HepG2 (cell line): ENCODE results near the gene SLA2. TPM values are rescaled to one million over a fixed set of nuclear protein-coding genes. Genes with fewer than 3 reads are reported as not detected.
"Not testable (repeated sequence)": the region's sequence is repeated elsewhere in the genome, so short reads cannot be mapped to it uniquely, and the experiment has no call there.

Experiments used
- ATAC-seq: fragments of 200-7000 bp; cut with Tn5 transposase; 3 replicates; pipeline ENCODE4 v1.9.1; 2020; ENCODE audit warnings: mild to moderate bottlenecking, moderate library complexity
- BruUV-seq: library from RNA; stranded (reverse); fragments of 400-500 nt; replicated peaks from 2 replicates; lab custom pipeline; 2021; lab: Mats Ljungman, UMichigan
- CTCF ChIA-PET: fragments of 300-600 bp; formaldehyde crosslinking; extraction: SDS; loops from one replicate; lab custom pipeline; 2021; ENCODE audit warnings: low total read pairs, inconsistent platforms, low intra/inter-chr PET ratio; lab: Yijun Ruan, JAX
- POLR2A ChIA-PET: fragments of 350-600 bp; sonication (Branson Sonifier 250); formaldehyde crosslinking; loops from one replicate; lab custom pipeline; 2020; ENCODE audit warnings: antibody characterized with exemption, inconsistent platforms; lab: Yijun Ruan, JAX
- DNase-seq: peaks from one replicate; pipeline ENCODE4 v3.0.0-alpha.2; 2015; ENCODE audit warnings: low spot score
- FAIRE-seq: peaks from 3 replicates; lab custom pipeline; 2011; peaks lifted over from hg19 to GRCh38; lab: Jason Lieb, UNC
- H2AFZ ChIP-seq: one replicate; pipeline ENCODE4 v1.6.1; 2011; ENCODE audit warnings: low read length, inconsistent platforms
- H3K27ac ChIP-seq: fragments of 300-600 bp; 3 replicates; pipeline ENCODE4 v1.8.0; 2011; ENCODE audit warnings: mixed run types, mild to moderate bottlenecking, mixed read lengths, low read length, inconsistent platforms; ENCODE audit not compliant: insufficient read depth; ENCODE audit errors: extremely low read length
- H3K27me3 ChIP-seq, 2 experiments: fragments of 200-600 bp in 1 of 2; 2 replicates in 1 of 2; 3 replicates in 1 of 2; pipeline versions ENCODE4 v1.6.0 to v1.8.0; 2011; ENCODE audit warnings: low read length in 2 of 2, mild to moderate bottlenecking in 2 of 2, moderate library complexity in 2 of 2, inconsistent platforms in 1 of 2; ENCODE audit not compliant: insufficient read depth in 2 of 2, control insufficient read depth in 1 of 2
- H3K36me3 ChIP-seq, 2 experiments: fragments of 200-600 bp in 1 of 2; replicated peaks in 1 of 2; 2 replicates in 1 of 2; 3 replicates in 1 of 2; pipeline versions ENCODE4 v1.5.1 to v1.8.0; 2011; ENCODE audit warnings: low read length in 2 of 2, inconsistent platforms in 1 of 2; ENCODE audit not compliant: insufficient read depth in 2 of 2, control insufficient read depth in 1 of 2
- H3K4me1 ChIP-seq: 2 replicates; pipeline ENCODE4 v1.5.1; 2012; ENCODE audit warnings: low read length, inconsistent platforms; ENCODE audit not compliant: insufficient read depth
- H3K4me2 ChIP-seq: 2 replicates; pipeline ENCODE4 v1.6.0; 2011; ENCODE audit warnings: low read depth, low read length, inconsistent platforms
- H3K4me3 ChIP-seq, 3 experiments: fragments of 200-600 bp in 1 of 3; sonication (generic), shearing (Covaris generic) in 1 of 3; replicated peaks in 1 of 3; 2 replicates each; pipeline ENCODE4 v1.5.1; 2011 to 2016; ENCODE audit warnings: low read length in 3 of 3, inconsistent platforms in 2 of 3, low read depth in 2 of 3, mild to moderate bottlenecking in 2 of 3, control low read depth in 1 of 3, mixed read lengths in 1 of 3; ENCODE audit not compliant: insufficient read depth in 1 of 3
- H3K79me2 ChIP-seq: one replicate; pipeline ENCODE4 v1.6.1; 2011; ENCODE audit warnings: low read length, inconsistent platforms; ENCODE audit not compliant: insufficient read depth
- H3K9ac ChIP-seq: 2 replicates; pipeline ENCODE4 v1.6.0; 2011; ENCODE audit warnings: mild to moderate bottlenecking, low read depth, low read length, inconsistent platforms; ENCODE audit not compliant: insufficient read depth
- H3K9me3 ChIP-seq: 2 replicates; pipeline ENCODE4 v1.5.1; 2012; ENCODE audit warnings: mild to moderate bottlenecking, low read length
- H4K20me1 ChIP-seq: 2 replicates; pipeline ENCODE4 v1.6.0; 2011; ENCODE audit warnings: inconsistent platforms, mild to moderate bottlenecking, low read length, moderate library complexity; ENCODE audit not compliant: insufficient read depth
- ASH2L ChIP-seq: fragments of 300-600, 200-600 bp; sonication (generic); IDR thresholded peaks from 2 replicates; pipeline ENCODE4 v1.7.0; 2017; ENCODE audit warnings: low read depth, mild to moderate bottlenecking, moderate library complexity, mixed read lengths, low read length; ENCODE audit not compliant: insufficient read length
- CREBL2 ChIP-seq: sonication (generic); formaldehyde crosslinking; IDR thresholded peaks from 2 replicates; pipeline ENCODE4 v1.8.1; 2023; ENCODE audit warnings: missing genetic modification reagents, mild to moderate bottlenecking, borderline replicate concordance
- ELF4 ChIP-seq: sonication (generic); formaldehyde crosslinking; IDR thresholded peaks from 2 replicates; pipeline ENCODE4 v1.5.0; 2020; ENCODE audit warnings: missing genetic modification reagents, mild to moderate bottlenecking, moderate library complexity, borderline replicate concordance
- FOXM1 ChIP-seq: sonication (generic); formaldehyde crosslinking; IDR thresholded peaks from 2 replicates; pipeline ENCODE4 v1.5.0; 2020; ENCODE audit warnings: missing genetic modification reagents
- MAFF ChIP-seq: IDR thresholded peaks from 2 replicates; pipeline ENCODE4 v1.6.1; 2011; ENCODE audit warnings: low read depth, low read length, improper control_type of control experiment
- MAFK ChIP-seq, 2 experiments: IDR thresholded peaks in 1 of 2; conservative IDR thresholded peaks in 1 of 2; 2 replicates each; pipeline ENCODE4 v1.6.1; 2011; ENCODE audit warnings: improper control_type of control experiment in 2 of 2, low read length in 2 of 2
- NCOA5 ChIP-seq: sonication (generic); formaldehyde crosslinking; IDR thresholded peaks from 2 replicates; pipeline ENCODE4 v1.4.0; 2020; ENCODE audit warnings: missing genetic modification reagents
- NFE2L2 ChIP-seq: fragments of 150-350 bp; IDR thresholded peaks from 2 replicates; pipeline ENCODE4 v1.6.1; 2014; ENCODE audit warnings: low read length
- POLR2A ChIP-seq, 2 experiments: IDR thresholded peaks; 2 replicates each; pipeline ENCODE4 v1.6.1; 2011; ENCODE audit warnings: low read depth in 2 of 2, low read length in 2 of 2, mild to moderate bottlenecking in 1 of 2, moderate library complexity in 1 of 2; ENCODE audit not compliant: insufficient read depth in 1 of 2
- RBM22 ChIP-seq: fragments of 200-400 bp; formaldehyde crosslinking; optimal IDR thresholded peaks from 2 replicates; pipeline ENCODE3; 2017; ENCODE audit warnings: mild to moderate bottlenecking, low read length, moderate library complexity
- SOX13 ChIP-seq, 3 experiments: fragments of 450-650 bp in 1 of 3; sonication (generic) in 1 of 3; formaldehyde crosslinking in 1 of 3; IDR thresholded peaks in 2 of 3; conservative IDR thresholded peaks in 1 of 3; 2 replicates each; pipeline versions ENCODE4 v1.5.0 to v1.6.1; 2016 to 2020; ENCODE audit warnings: antibody characterized with exemption in 1 of 3, mild to moderate bottlenecking in 1 of 3, missing compliant biosample characterization in 1 of 3, missing genetic modification reagents in 1 of 3, moderate library complexity in 1 of 3
- YY1 ChIP-seq: IDR thresholded peaks from 2 replicates; pipeline ENCODE4 v1.6.1; 2011; ENCODE audit warnings: low read length, low read depth, moderate library complexity, mild to moderate bottlenecking; ENCODE audit not compliant: insufficient read depth, insufficient replicate concordance
- ZFP36L1 ChIP-seq: sonication (generic); formaldehyde crosslinking; IDR thresholded peaks from 2 replicates; pipeline ENCODE4 v1.8.0; 2022; ENCODE audit warnings: mild to moderate bottlenecking, missing genetic modification reagents, moderate library complexity
- ZNF414 ChIP-seq: sonication (generic); formaldehyde crosslinking; IDR thresholded peaks from 2 replicates; pipeline ENCODE4 v1.5.0; 2020; ENCODE audit warnings: missing genetic modification reagents
- ZNF770 ChIP-seq: sonication (generic); formaldehyde crosslinking; IDR thresholded peaks from 2 replicates; pipeline ENCODE4 v1.5.0; 2020; ENCODE audit warnings: mild to moderate bottlenecking, missing genetic modification reagents
- WGBS: methylation state at CpG from one replicate; pipeline ENCODE4 v1.1.6; 2017; ENCODE audit warnings: low lambda C conversion rate; 5-methylcytosine and 5-hydroxymethylcytosine counted together
- in situ Hi-C: cut with HindIII; loops from 2 replicates; pipeline ENCODE4 v1.10.0; 2017; ENCODE audit warnings: low pct_unique_long_range_greater_than_20kb; ENCODE audit not compliant: extremely low pct_ligation_motif_present
- intact Hi-C: fragments of 100-400 bp; cut with micrococcal nuclease; formaldehyde crosslinking; loops from one replicate; pipeline ENCODE4 v1.10.0; 2022; ENCODE audit not compliant: unreplicated experiment
- polyA plus RNA-seq, 8 experiments: library from polyadenylated mRNA; depleted of rRNA in 3 of 8; stranded (reverse) in 7 of 8; unstranded in 1 of 8; fragments of >200 nt; fragmentation: Illumina TruSeq in 4 of 8; extraction: Trizol in 4 of 8; gene quantifications; 2 replicates each; pipeline versions ENCODE4 v1.2.1 to v1.2.3, GENCODE V29; 2011 to 2016; ENCODE audit warnings: low read depth in 4 of 8, missing spikeins in 1 of 8, mixed read lengths in 1 of 8; ENCODE audit not compliant: insufficient read depth in 1 of 8
- total RNA-seq, 5 experiments: library from RNA; depleted of rRNA; stranded (reverse); fragments of >200 nt; fragmentation: Illumina TruSeq; extraction: Trizol; gene quantifications; 2 replicates each; pipeline ENCODE4 v1.2.3, GENCODE V29; 2016; ENCODE audit warnings: low read depth in 1 of 5

SLA2 gene
- total and polyA plus RNA-seq, 2 of the 13 experiments (the other 11 are each of a cell fraction or from before 2014, with no cell fraction given): 1.6 to 3.6 TPM

- H2AFZ ChIP-seq: no peak overlapping the region
- intact Hi-C loops: loop anchor here (1.0 kb wide), 2 partner anchors 21 to 143 kb away; no protein-coding TSS in a partner anchor
- 88% methylated on average over 5 of the region's 5 CpGs for WGBS
- H3K4me2 ChIP-seq: no peak overlapping the region
- no peak overlapping the region for H3K27ac ChIP-seq
- no peak overlapping the region for H3K4me3 ChIP-seq
- H4K20me1 ChIP-seq: 0 out of 2 replicates have a peak, but pooled peaks cover 2% of the 10 kb centered on the region
- ATAC-seq (no peak), FAIRE-seq (no peak), DNase-seq (no peak)
- peaks cover 18% of the 10 kb centered on the region for H3K4me1 ChIP-seq
- peaks cover 19% of the 10 kb centered on the region for H3K79me2 ChIP-seq
- H3K27me3 ChIP-seq: no peaks in the 10 kb centered on the region; a peak in 1 of 5 replicates
- ChIA-PET CTCF (interaction anchor here (1.6 to 2.6 kb wide), 3 partner anchors 21 to 162 kb away, joined by 3 to 20 read pairs (median 20); partner anchors contain the start of gene DSN1), POLR2A (interaction anchor here (0.7 to 2.5 kb wide), 5 partner anchors 13 to 87 kb away, joined by 3 to 13 read pairs (median 6); no protein-coding TSS in a partner anchor)
- H3K9ac ChIP-seq: no peak overlapping the region
- in situ Hi-C loops: loop anchor here (5.0 kb wide), 1 partner anchor 141 kb away; no protein-coding TSS in a partner anchor
- peak; percentile 83 for TF ChIP-seq RBM22
- TF ChIP-seq SOX13 (IDR thresholded peaks at IDR 0.05): no peak
- 0 out of 4 replicates have a peak, but pooled peaks of 1 of the 2 experiments have one; percentile 56 for TF ChIP-seq SOX13 (CRISPR knock-in tag; conservative IDR thresholded peaks at IDR 0.05 in 1 of 2, IDR thresholded peaks at IDR 0.05 in 1 of 2)
- TF ChIP-seq NCOA5 (CRISPR knock-in tag): 0 out of 2 replicates have a peak, but pooled peaks have one; percentile 7
- TF ChIP-seq ZFP36L1 (CRISPR knock-in tag): no peak
- peak; percentile 33 to 66; a peak in 3 of 4 replicates for TF ChIP-seq POLR2A (IDR thresholded peaks at IDR 0.05; ENCODE audit: insufficient read depth in 1 of 2, low read depth in 2 of 2, low read length in 2 of 2)
- TF ChIP-seq CREBL2 (CRISPR knock-in tag): no peak
- no peak for TF ChIP-seq FOXM1
- H3K36me3 ChIP-seq: peaks cover 23 to 63% of the 10 kb centered on the region in 2 experiments
- no peaks in the 10 kb centered on the region for H3K9me3 ChIP-seq
- BruUV-seq: no TSS peak
These were observed 34.4 kb downstream of the SLA2 start for GRCh38 chr20:36611625-36612024.

- 93% methylated on average over 6 of the region's 6 CpGs for WGBS
- BruUV-seq, DNase-seq, intact Hi-C loops, H4K20me1 ChIP-seq, H2AFZ ChIP-seq, in situ Hi-C loops, ATAC-seq, H3K4me3 ChIP-seq, FAIRE-seq, CTCF ChIA-PET, H3K27me3 ChIP-seq, H3K9me3 ChIP-seq: not testable (repeated sequence)
- Histone ChIP-seq H3K27ac (peak overlapping the region; percentile 81), H3K4me2 (peak overlapping the region; percentile 82), H3K4me1 (peaks cover 27% of the 10 kb centered on the region), H3K79me2 (peaks cover 28% of the 10 kb centered on the region), H3K36me3 (peaks cover 21 to 49% of the 10 kb centered on the region in 2 experiments), H3K9ac (peak overlapping the region; percentile 98)
- POLR2A ChIA-PET: interaction anchor here (1.1 to 6.6 kb wide), 6 partner anchors 9 to 34 kb away, joined by 3 to 167 read pairs (median 45); partner anchors contain the start of gene TGIF2
- TF ChIP-seq MAFF: peak; percentile 48
- TF ChIP-seq ZNF770 (CRISPR knock-in tag): peak; percentile 73
- peak; percentile 2; the same call in 1 of the 2 replicates for TF ChIP-seq ZNF414 (CRISPR knock-in tag)
- peak; percentile 57 for TF ChIP-seq NFE2L2
- TF ChIP-seq ASH2L: peak; percentile 13
- TF ChIP-seq YY1: peak; percentile 1
- TF ChIP-seq MAFK (conservative IDR thresholded peaks at IDR 0.05 in 1 of 2, IDR thresholded peaks at IDR 0.05 in 1 of 2; ENCODE audit: low read length in 2 of 2): peak; percentile 49 to 74
- TF ChIP-seq ELF4 (CRISPR knock-in tag): 0 out of 2 replicates have a peak, but pooled peaks have one; percentile 5
These were observed 37.6 kb downstream of the SLA2 start for GRCh38 chr20:36608388-36608728.
